Measurements from ENCODE around the gene CCIN. TPM values are rescaled to one million over a fixed set of nuclear protein-coding genes. Genes with fewer than 3 reads are reported as not detected.

CCIN gene
- total and polyA plus RNA-seq, 2 of the 13 experiments (the other 11 are each of a cell fraction or from before 2014, with no cell fraction given), result not detected

- no peak for TF ChIP-seq ATF6 (CRISPR knock-in tag; conservative IDR thresholded peaks at IDR 0.05)
- no peak for TF ChIP-seq NFYB (CRISPR knock-in tag; IDR thresholded peaks at IDR 0.05)
- TF ChIP-seq HMG20A (CRISPR knock-in tag; IDR thresholded peaks at IDR 0.05; ENCODE audit: borderline replicate concordance), result no peak
- no peak for TF ChIP-seq NCOA1 (CRISPR knock-in tag; IDR thresholded peaks at IDR 0.05)
- no peak for TF ChIP-seq CHD2 (IDR thresholded peaks at IDR 0.05; ENCODE audit: low read depth, low read length)
- TF ChIP-seq SMAD1 (CRISPR knock-in tag; IDR thresholded peaks at IDR 0.05; ENCODE audit: borderline replicate concordance, low read depth), result no peak
- no peak for TF ChIP-seq SAFB2 (CRISPR knock-in tag; IDR thresholded peaks at IDR 0.05; ENCODE audit: borderline replicate concordance, low read depth)
- no peak for TF ChIP-seq ZNF672 (CRISPR knock-in tag; IDR thresholded peaks at IDR 0.05)
Measured at GRCh38 chr9:36121971-36122370, 47.2 kb upstream of the CCIN start (continued).

GRCh38 chr9:36123515-36123914 lies 45.7 kb upstream of the CCIN start:
- ChIA-PET CTCF (ENCODE audit: low intra/inter-chr PET ratio, low total read pairs) (no interaction called here), POLR2A (no interaction called here)
- DNase-seq (ENCODE audit: low spot score), result no peak
- WGBS (ENCODE audit: low lambda C conversion rate), result 53% methylated on average over 2 of the region's 2 CpGs
- H3K4me3 ChIP-seq (replicated peaks in 1 of 3; ENCODE audit: insufficient read depth in 1 of 3, low read depth in 2 of 3, low read length in 3 of 3), result no peak overlapping the region
- no peak overlapping the region for H3K4me2 ChIP-seq (ENCODE audit: low read depth, low read length)
- no peak for ATAC-seq
- H2AFZ ChIP-seq (ENCODE audit: low read length), result no peak overlapping the region
- no peak overlapping the region for H3K27ac ChIP-seq (ENCODE audit: extremely low read length, insufficient read depth, low read length)
- H3K9ac ChIP-seq (ENCODE audit: insufficient read depth, low read depth, low read length), result no peak overlapping the region
- H3K9me3 ChIP-seq (ENCODE audit: low read length), result no peaks in the 10 kb centered on the region
- no TSS peak for BruUV-seq (replicated peaks)
- H3K36me3 ChIP-seq (replicated peaks in 1 of 2; ENCODE audit: control insufficient read depth in 1 of 2, insufficient read depth in 2 of 2, low read length in 2 of 2), result no peaks in the 10 kb centered on the region
- H3K79me2 ChIP-seq (ENCODE audit: insufficient read depth, low read length), result no peaks in the 10 kb centered on the region
- intact Hi-C loops (cut with micrococcal nuclease; ENCODE audit: unreplicated experiment), result no loop called here
- in situ Hi-C loops (cut with HindIII; ENCODE audit: extremely low pct_ligation_motif_present, low pct_unique_long_range_greater_than_20kb), result no loop called here
- peaks cover 2 to 9% of the 10 kb centered on the region in 2 experiments; a peak in 4 of 5 replicates for H3K27me3 ChIP-seq (ENCODE audit: control insufficient read depth in 1 of 2, insufficient read depth in 2 of 2, low read length in 2 of 2)
- H3K4me1 ChIP-seq (ENCODE audit: insufficient read depth, low read length), result peaks cover 7% of the 10 kb centered on the region
- no peaks in the 10 kb centered on the region for H4K20me1 ChIP-seq (ENCODE audit: insufficient read depth, low read length)
- no peak for FAIRE-seq
- TF ChIP-seq ZBTB33 (CRISPR knock-in tag; IDR thresholded peaks at IDR 0.05) (no peak), ZNF788 (CRISPR knock-in tag; IDR thresholded peaks at IDR 0.05; ENCODE audit: borderline replicate concordance) (no peak), RFX3 (CRISPR knock-in tag; IDR thresholded peaks at IDR 0.05) (no peak), MXD3 (CRISPR knock-in tag; IDR thresholded peaks at IDR 0.05) (no peak), ZBTB14 (CRISPR knock-in tag; IDR thresholded peaks at IDR 0.05) (no peak), ZNF547 (CRISPR knock-in tag; IDR thresholded peaks at IDR 0.05) (no peak)

Data from HepG2 (cell line).